Measurements from ENCODE around the gene UBL7.

The UBL7 gene

GRCh38 chr15:74406517-74406916 lies 54.4 kb downstream of the UBL7 start:
- Histone ChIP-seq H3K9ac (ENCODE audit: low read length) (no peak overlapping the region), H3K4me1 (ENCODE audit: low read length) (peaks cover 24% of the 10 kb centered on the region), H3K4me3 (ENCODE audit: low read length) (no peak overlapping the region), H3K9me3 (replicated peaks; ENCODE audit: insufficient read depth, low read length) (no peaks in the 10 kb centered on the region), H3K27ac (ENCODE audit: low read length) (no peak overlapping the region), H3K27me3 (replicated peaks; ENCODE audit: insufficient read depth, low read length) (no peaks in the 10 kb centered on the region), H3K79me2 (ENCODE audit: low read length) (no peaks in the 10 kb centered on the region), H4K20me1 (ENCODE audit: insufficient read depth, low read length) (no peaks in the 10 kb centered on the region), H3K36me3 (replicated peaks; ENCODE audit: insufficient read depth, low read length) (no peaks in the 10 kb centered on the region), H3K9me2 (replicated peaks; ENCODE audit: insufficient read depth, low read length) (no peaks in the 10 kb centered on the region), H2AFZ (ENCODE audit: low read length) (no peak overlapping the region), H3F3A (ENCODE audit: insufficient read depth, low read length) (peaks cover 18% of the 10 kb centered on the region), H3K4me2 (ENCODE audit: low read depth, low read length) (no peak overlapping the region)
- no peak for TF ChIP-seq CTCF (IDR thresholded peaks at IDR 0.05; ENCODE audit: low read length)
- TF ChIP-seq EZH2phosphoT487 (IDR thresholded peaks at IDR 0.05; ENCODE audit: low read length): no peak
- no peak for TF ChIP-seq EZH2 (optimal IDR thresholded peaks at IDR 0.05; ENCODE audit: low read depth, low read length)
- no peak for DNase-seq

- no peaks in the 10 kb centered on the region for H4K20me1 ChIP-seq (ENCODE audit: insufficient read depth, low read length)
- H3K9me2 ChIP-seq (replicated peaks; ENCODE audit: insufficient read depth, low read length): no peaks in the 10 kb centered on the region
- H2AFZ ChIP-seq (ENCODE audit: low read length): no peak overlapping the region
- H3K27ac ChIP-seq (ENCODE audit: low read length): no peak overlapping the region
- H3K9ac ChIP-seq (ENCODE audit: low read length): no peak overlapping the region
- DNase-seq: no peak
- H3K4me3 ChIP-seq (ENCODE audit: low read length): no peak overlapping the region
- H3K27me3 ChIP-seq (replicated peaks; ENCODE audit: insufficient read depth, low read length): no peaks in the 10 kb centered on the region
- H3K79me2 ChIP-seq (ENCODE audit: low read length): no peaks in the 10 kb centered on the region
- no peak for TF ChIP-seq EZH2phosphoT487 (IDR thresholded peaks at IDR 0.05; ENCODE audit: low read length)
- no peak for TF ChIP-seq CTCF (IDR thresholded peaks at IDR 0.05; ENCODE audit: low read length)
- TF ChIP-seq EZH2 (optimal IDR thresholded peaks at IDR 0.05; ENCODE audit: low read depth, low read length): no peak
- H3F3A ChIP-seq (ENCODE audit: insufficient read depth, low read length): peaks cover 25% of the 10 kb centered on the region
- no peak overlapping the region for H3K4me2 ChIP-seq (ENCODE audit: low read depth, low read length)
- H3K4me1 ChIP-seq (ENCODE audit: low read length): peaks cover 30% of the 10 kb centered on the region
- no peaks in the 10 kb centered on the region for H3K9me3 ChIP-seq (replicated peaks; ENCODE audit: insufficient read depth, low read length)
- H3K36me3 ChIP-seq (replicated peaks; ENCODE audit: insufficient read depth, low read length): no peaks in the 10 kb centered on the region
Observed at GRCh38 chr15:74405823-74406222, 55.1 kb downstream of the UBL7 start.

- DNase-seq: no peak
- H3K4me2 ChIP-seq (ENCODE audit: low read depth, low read length): no peak overlapping the region
- peak overlapping the region; percentile 69 for H2AFZ ChIP-seq (ENCODE audit: low read length)
- H3K4me3 ChIP-seq (ENCODE audit: low read length): no peak overlapping the region
- H3K9me3 ChIP-seq (replicated peaks; ENCODE audit: insufficient read depth, low read length): no peaks in the 10 kb centered on the region
- H3K79me2 ChIP-seq (ENCODE audit: low read length): no peaks in the 10 kb centered on the region
- peak overlapping the region; percentile 95; the same call in 1 of the 2 replicates for H3K27ac ChIP-seq (ENCODE audit: low read length)
- H3F3A ChIP-seq (ENCODE audit: insufficient read depth, low read length): peaks cover 34% of the 10 kb centered on the region
- peaks cover 44% of the 10 kb centered on the region for H3K4me1 ChIP-seq (ENCODE audit: low read length)
- H3K9me2 ChIP-seq (replicated peaks; ENCODE audit: insufficient read depth, low read length): no peaks in the 10 kb centered on the region
- no peaks in the 10 kb centered on the region for H4K20me1 ChIP-seq (ENCODE audit: insufficient read depth, low read length)
- H3K27me3 ChIP-seq (replicated peaks; ENCODE audit: insufficient read depth, low read length): no peaks in the 10 kb centered on the region
- H3K9ac ChIP-seq (ENCODE audit: low read length): no peak overlapping the region
- no peaks in the 10 kb centered on the region for H3K36me3 ChIP-seq (replicated peaks; ENCODE audit: insufficient read depth, low read length)
- TF ChIP-seq EZH2 (optimal IDR thresholded peaks at IDR 0.05; ENCODE audit: low read depth, low read length) (no peak), EZH2phosphoT487 (IDR thresholded peaks at IDR 0.05; ENCODE audit: low read length) (no peak), CTCF (IDR thresholded peaks at IDR 0.05; ENCODE audit: low read length) (no peak)
Observed at GRCh38 chr15:74403991-74404563, 56.9 kb downstream of the UBL7 start.

Measured in MM.1S (cell line).